Measurements from ENCODE around the gene ANK3.

Gene ANK3

DNA sequence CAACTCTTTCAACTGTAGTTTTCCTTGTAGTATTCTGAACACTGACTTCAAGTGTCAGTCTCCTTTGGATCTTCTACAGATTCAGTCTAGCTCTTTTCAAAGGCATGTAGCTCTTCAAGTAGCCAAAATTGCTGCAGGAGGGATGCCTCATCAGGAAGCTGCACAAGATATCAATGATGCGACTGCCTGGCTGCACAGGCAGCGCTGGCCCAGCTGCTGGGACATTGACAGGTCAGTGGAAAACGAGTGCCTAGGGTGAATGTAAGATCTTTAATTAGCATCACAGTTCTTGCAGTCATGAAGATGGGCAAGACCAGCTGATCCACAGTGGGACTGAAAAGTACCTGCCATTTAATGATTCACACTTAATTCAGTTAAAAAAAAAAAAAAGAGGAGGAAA, 167.6 kb downstream of the ANK3 start:
- TF ChIP-seq, protein P1, sequence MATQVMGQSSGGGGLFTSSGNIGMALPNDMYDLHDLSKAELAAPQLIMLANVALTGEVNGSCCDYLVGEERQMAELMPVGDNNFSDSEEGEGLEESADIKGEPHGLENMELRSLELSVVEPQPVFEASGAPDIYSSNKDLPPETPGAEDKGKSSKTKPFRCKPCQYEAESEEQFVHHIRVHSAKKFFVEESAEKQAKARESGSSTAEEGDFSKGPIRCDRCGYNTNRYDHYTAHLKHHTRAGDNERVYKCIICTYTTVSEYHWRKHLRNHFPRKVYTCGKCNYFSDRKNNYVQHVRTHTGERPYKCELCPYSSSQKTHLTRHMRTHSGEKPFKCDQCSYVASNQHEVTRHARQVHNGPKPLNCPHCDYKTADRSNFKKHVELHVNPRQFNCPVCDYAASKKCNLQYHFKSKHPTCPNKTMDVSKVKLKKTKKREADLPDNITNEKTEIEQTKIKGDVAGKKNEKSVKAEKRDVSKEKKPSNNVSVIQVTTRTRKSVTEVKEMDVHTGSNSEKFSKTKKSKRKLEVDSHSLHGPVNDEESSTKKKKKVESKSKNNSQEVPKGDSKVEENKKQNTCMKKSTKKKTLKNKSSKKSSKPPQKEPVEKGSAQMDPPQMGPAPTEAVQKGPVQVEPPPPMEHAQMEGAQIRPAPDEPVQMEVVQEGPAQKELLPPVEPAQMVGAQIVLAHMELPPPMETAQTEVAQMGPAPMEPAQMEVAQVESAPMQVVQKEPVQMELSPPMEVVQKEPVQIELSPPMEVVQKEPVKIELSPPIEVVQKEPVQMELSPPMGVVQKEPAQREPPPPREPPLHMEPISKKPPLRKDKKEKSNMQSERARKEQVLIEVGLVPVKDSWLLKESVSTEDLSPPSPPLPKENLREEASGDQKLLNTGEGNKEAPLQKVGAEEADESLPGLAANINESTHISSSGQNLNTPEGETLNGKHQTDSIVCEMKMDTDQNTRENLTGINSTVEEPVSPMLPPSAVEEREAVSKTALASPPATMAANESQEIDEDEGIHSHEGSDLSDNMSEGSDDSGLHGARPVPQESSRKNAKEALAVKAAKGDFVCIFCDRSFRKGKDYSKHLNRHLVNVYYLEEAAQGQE (IDR thresholded peaks at IDR 0.05; ENCODE audit: insufficient read depth in 1 of 2, low read depth in 2 of 2, low read length in 2 of 2) = no peak
- no peak for TF ChIP-seq TAF1 (IDR thresholded peaks at IDR 0.05; ENCODE audit: borderline replicate concordance, insufficient read depth, low read length)
- no peak for TF ChIP-seq POLR2AphosphoS5 (IDR thresholded peaks at IDR 0.05; ENCODE audit: low read depth, low read length)
- TF ChIP-seq SIN3A (IDR thresholded peaks at IDR 0.05; ENCODE audit: borderline replicate concordance, insufficient read depth, low read length) = no peak
- TF ChIP-seq FOXP2 (optimal IDR thresholded peaks at IDR 0.05; ENCODE audit: borderline replicate concordance, extremely low read depth, extremely low read length, insufficient read depth) = no peak

DNA sequence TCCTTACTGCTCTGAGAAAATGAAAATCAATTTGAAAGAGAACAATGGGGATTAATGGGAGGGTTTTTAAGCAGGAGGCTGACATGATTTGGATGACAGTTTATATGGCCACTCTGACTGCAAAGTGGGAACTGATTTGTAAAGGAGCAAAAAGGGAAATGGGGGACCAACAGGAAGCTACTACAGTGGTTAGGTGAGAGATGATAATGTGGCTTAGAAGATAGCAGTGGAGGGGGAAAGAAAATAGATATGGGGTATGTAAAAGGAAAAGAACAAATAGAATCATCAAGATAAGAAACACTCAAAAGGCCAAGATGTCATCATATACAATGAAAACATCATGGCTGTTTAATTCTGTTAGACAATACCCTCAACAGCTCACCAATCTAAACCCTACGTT, 177.5 kb downstream of the ANK3 start:
- TF ChIP-seq SIN3A (IDR thresholded peaks at IDR 0.05; ENCODE audit: borderline replicate concordance, insufficient read depth, low read length) = no peak
- no peak for TF ChIP-seq TAF1 (IDR thresholded peaks at IDR 0.05; ENCODE audit: borderline replicate concordance, insufficient read depth, low read length)
- no peak for TF ChIP-seq POLR2AphosphoS5 (IDR thresholded peaks at IDR 0.05; ENCODE audit: low read depth, low read length)
- no peak for TF ChIP-seq FOXP2 (optimal IDR thresholded peaks at IDR 0.05; ENCODE audit: borderline replicate concordance, extremely low read depth, extremely low read length, insufficient read depth)

DNA sequence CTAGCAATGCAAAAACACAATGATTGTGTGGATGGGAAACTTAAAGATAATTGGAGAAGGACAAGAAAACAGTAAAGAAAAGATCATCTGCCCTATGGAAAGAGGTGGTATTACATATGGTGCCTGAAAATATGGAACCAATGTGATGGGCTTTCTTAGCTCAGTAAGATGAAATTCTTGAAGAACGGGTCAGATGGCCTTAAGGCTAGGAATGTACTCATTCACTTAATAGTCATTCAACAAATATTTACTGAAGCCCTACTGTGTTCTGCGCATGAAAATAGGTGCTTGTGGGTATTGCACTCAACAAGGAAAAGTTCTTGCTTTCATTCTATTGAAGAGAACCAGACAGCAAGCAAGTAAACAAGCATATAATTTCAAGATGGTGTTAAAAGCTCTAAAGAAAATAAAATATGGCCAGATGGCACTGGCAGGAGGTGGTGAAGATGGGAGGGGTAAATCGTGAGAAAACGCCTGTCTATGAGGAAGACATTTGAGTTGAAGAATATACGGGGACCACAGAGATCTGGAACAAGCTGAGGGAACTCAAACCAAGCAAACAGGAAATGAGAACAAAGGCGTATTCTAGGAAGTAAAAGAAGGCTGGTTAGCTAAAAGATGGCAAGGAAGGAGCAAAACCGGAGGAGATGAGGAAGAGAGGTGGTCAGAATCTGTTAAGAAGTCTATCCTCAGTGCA, 179.7 kb downstream of the ANK3 start:
- TF ChIP-seq TAF1 (IDR thresholded peaks at IDR 0.05; ENCODE audit: borderline replicate concordance, insufficient read depth, low read length) (no peak), POLR2AphosphoS5 (IDR thresholded peaks at IDR 0.05; ENCODE audit: low read depth, low read length) (no peak), FOXP2 (optimal IDR thresholded peaks at IDR 0.05; ENCODE audit: borderline replicate concordance, extremely low read depth, extremely low read length, insufficient read depth) (no peak), SIN3A (IDR thresholded peaks at IDR 0.05; ENCODE audit: borderline replicate concordance, insufficient read depth, low read length) (no peak)
- TF ChIP-seq, protein P1 (IDR thresholded peaks at IDR 0.05; ENCODE audit: insufficient read depth in 1 of 2, low read depth in 2 of 2, low read length in 2 of 2) = no peak

DNA sequence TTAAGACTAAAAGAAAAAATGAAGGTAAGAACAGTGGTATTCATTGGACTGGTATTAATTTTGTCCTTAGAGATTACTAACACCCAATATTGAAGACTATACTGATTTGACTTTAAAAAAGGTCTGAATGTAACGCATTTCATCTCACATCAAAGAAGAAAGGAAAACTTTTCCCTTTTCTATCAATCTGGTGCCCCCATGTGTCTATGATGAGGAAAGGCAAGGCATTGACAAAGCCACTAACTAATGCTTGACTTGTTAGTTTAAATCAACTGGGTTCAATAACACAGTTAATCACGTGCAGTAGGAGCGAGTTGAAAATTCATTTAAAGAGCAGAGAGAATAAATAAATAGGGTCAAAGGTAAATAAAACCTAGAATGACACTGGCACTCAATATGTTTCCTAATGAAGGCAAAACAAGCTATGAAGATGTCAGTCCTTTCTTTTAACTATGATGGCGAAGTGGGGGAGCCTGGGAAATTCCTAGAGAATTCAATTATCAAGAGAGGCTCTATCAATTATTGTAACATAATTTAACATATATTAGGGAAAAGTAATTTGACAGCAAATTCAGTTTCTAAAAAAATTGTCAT, 180.9 kb downstream of the ANK3 start:
- no peak for TF ChIP-seq SIN3A (IDR thresholded peaks at IDR 0.05; ENCODE audit: borderline replicate concordance, insufficient read depth, low read length)
- TF ChIP-seq POLR2AphosphoS5 (IDR thresholded peaks at IDR 0.05; ENCODE audit: low read depth, low read length) = no peak
- TF ChIP-seq, protein P1 (IDR thresholded peaks at IDR 0.05; ENCODE audit: insufficient read depth in 1 of 2, low read depth in 2 of 2, low read length in 2 of 2) = no peak
- no peak for TF ChIP-seq TAF1 (IDR thresholded peaks at IDR 0.05; ENCODE audit: borderline replicate concordance, insufficient read depth, low read length)
- no peak for TF ChIP-seq FOXP2 (optimal IDR thresholded peaks at IDR 0.05; ENCODE audit: borderline replicate concordance, extremely low read depth, extremely low read length, insufficient read depth)

DNA sequence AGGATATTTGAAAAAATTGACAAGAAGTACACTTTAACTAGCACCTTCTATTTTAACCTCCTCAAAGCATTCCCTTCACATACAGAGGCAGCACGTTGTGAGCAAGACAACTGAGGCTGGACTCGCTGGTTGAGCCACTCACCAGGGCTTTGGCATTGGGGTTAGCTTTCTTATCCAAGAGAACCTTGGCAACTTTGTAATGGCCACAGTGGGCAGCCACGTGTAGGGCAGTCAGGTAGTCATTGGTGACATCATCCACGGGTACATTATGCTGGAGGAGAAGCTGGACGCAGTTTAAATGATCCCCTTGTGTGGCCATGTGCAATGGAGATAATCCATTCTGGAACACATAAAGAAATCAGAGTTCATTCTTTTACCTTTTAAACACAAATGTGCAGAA, 181.8 kb downstream of the ANK3 start:
- TF ChIP-seq SIN3A (IDR thresholded peaks at IDR 0.05; ENCODE audit: borderline replicate concordance, insufficient read depth, low read length) (no peak), FOXP2 (optimal IDR thresholded peaks at IDR 0.05; ENCODE audit: borderline replicate concordance, extremely low read depth, extremely low read length, insufficient read depth) (no peak), POLR2AphosphoS5 (IDR thresholded peaks at IDR 0.05; ENCODE audit: low read depth, low read length) (no peak), TAF1 (IDR thresholded peaks at IDR 0.05; ENCODE audit: borderline replicate concordance, insufficient read depth, low read length) (no peak)
- TF ChIP-seq, protein P1 (IDR thresholded peaks at IDR 0.05; ENCODE audit: insufficient read depth in 1 of 2, low read depth in 2 of 2, low read length in 2 of 2) = no peak
